Stimulated activated CD4-positive, alpha-beta T cell treated with anti-CD3 and anti-CD28 coated beads, TNF-alpha, amount 100 ng/mL, for 24 hours (primary cell): ENCODE data around the gene ZBTB34.
A peak's percentile ranks its signal among the peaks of the same experiment; 100 is the strongest.

Experiments
- DNase-seq, 3 experiments: peaks; one replicate each; pipeline ENCODE4 v3.0.0-alpha.2; 2020; ENCODE audit warnings: low read depth in 3 of 3

Gene ZBTB34

DNA sequence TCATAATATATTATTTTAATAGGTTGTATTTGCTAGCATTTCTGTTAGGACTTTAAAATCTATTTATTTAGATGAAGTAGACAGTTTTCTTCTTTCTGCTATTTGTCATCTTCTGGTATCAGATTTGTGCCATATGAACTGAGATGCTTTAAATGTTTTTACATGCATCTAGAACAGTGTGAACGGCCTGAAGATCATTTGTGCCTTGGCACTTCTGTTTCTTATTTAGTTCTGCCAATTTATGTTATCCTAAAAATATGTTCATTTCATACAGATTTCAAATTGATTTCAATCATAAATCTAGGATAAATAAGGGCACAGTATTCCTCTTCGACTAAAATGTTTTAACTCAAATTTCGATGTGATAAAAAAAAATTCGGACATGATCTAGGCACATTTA lies 16.1 kb downstream of the ZBTB34 start:
- no peak for DNase-seq

DNA sequence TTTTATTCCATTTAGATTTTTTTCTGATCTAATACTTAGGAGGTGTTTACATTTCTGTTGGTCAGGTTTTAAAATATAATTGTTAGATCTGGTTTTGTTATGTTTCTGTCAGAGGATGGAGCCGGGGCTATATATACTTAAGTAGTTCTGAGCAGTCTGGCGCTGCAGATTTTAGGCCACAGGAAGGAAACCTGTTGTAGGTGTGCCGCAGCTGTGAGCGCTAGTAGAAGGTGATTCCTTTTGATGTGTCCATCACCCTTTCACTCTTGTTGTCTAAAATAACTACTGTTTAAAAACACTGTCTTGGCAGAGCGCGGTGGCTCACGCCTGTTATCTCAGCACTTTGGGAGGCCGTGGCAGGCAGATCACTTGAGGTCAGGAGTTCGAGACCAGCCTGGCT lies 17.0 kb downstream of the ZBTB34 start:
- no peak for DNase-seq

DNA sequence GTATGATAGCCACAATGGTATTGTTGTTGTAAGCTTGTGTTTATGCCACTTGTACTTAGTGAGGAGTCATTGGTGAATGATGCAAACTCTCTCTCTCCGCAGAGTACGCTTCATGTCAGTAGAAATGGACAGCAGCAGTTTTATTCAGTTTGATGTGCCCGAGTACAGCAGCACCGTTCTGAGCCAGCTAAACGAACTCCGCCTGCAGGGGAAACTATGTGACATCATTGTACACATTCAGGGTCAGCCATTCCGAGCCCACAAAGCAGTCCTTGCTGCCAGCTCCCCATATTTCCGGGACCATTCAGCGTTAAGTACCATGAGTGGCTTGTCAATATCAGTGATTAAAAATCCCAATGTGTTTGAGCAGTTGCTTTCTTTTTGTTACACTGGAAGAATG lies 18.8 kb downstream of the ZBTB34 start:
- no peak for DNase-seq

DNA sequence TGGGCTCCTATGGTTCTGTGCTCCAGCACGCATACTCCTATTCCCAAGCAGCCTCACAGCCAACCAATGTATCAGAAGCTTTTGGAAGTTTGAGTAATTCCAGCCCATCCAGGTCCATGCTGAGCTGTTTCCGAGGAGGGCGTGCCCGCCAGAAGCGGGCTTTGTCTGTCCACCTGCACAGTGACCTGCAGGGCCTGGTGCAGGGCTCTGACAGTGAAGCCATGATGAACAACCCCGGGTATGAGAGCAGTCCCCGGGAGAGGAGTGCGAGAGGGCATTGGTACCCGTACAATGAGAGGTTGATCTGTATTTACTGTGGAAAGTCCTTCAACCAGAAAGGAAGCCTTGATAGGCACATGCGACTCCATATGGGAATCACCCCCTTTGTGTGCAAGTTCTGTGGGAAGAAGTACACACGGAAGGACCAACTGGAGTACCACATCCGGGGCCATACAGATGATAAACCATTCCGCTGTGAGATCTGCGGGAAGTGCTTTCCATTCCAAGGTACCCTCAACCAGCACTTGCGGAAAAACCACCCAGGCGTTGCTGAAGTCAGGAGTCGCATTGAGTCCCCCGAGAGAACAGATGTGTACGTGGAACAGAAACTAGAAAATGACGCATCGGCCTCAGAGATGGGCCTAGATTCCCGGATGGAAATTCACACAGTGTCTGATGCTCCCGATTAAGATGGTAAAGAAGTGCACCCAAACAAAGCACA lies 19.9 kb downstream of the ZBTB34 start:
- no peak for DNase-seq

DNA sequence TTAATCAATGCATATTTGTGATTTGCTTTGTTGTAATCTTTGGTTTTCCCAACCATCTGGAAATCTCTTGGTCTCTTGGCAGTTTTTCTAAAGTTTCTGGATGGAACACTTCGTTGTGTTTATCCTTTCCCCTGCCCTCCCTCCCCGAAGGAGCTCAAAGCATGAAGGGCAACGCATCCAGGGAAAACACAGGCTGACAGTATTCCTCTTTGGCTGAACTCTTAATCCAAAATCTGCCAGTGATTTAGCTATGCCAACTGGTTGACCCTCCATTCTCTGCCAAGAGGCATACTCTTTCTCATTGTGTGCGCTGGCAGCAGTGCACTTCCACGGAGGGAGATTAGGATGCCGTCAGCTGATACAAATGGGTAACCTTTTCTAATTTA lies 20.5 kb downstream of the ZBTB34 start:
- DNase-seq = no peak

DNA sequence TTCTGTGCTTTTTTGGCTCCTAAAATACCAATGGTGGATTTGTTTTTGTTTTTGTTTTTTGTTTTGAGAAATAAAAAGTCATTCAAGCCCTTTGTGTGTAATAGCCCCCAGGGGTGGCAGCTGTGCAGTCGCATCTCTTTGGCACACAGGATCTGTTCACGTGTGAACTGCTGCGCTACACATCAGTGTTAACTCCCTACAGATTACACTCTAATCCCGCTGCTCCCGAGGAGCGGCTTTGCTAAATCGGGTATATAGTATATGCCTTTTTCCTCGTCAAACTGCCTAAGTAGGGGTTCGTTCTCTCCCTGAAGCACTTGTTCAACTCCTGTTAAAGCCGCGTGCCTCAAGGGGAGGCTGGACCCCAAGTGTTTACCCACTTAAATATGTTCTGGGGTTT lies 22.3 kb downstream of the ZBTB34 start:
- no peak for DNase-seq

DNA sequence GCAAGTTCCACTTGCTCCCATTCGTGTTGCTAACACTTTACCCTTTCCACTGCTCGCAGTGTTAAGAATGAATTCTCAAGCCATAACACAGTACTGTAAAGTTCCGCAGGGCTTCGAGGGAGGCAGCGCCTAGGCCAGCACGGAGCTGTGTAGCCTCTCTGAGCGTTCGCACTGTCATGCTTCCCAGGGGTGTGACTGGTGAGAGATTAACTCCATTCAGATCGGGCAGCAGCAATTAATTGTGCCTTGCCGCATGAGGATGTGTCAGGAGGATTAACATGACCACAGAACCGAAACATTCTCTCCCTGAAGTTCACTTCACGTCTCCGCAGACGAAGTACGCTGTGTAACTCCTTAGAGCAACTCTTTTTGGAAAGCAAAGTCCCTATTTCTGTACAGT lies 23.2 kb downstream of the ZBTB34 start:
- no peak for DNase-seq

DNA sequence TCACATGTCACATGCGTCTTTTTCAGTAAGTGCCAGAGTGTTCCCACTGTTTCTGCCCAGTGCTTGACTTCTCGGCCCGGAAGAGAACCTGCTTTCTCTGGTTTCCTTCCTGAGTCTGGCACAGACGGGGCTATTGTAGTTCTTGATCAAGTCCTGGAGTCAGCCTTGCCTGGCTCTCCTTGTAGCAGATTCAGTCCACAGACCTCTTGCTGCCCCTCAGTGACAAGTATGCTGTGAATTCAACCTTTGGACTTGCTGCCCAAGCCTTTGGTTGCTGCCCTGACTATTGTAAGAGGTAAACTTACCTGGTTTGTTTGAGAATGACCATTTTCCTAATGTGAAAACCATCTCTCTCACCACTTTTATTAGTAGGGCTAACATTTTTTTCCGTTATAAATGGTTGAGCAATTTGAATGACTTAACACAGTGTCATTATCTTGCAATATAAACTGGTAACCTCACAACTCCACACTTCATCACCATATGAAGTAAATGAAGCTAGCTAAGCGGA lies 24.7 kb downstream of the ZBTB34 start:
- no peak for DNase-seq

DNA sequence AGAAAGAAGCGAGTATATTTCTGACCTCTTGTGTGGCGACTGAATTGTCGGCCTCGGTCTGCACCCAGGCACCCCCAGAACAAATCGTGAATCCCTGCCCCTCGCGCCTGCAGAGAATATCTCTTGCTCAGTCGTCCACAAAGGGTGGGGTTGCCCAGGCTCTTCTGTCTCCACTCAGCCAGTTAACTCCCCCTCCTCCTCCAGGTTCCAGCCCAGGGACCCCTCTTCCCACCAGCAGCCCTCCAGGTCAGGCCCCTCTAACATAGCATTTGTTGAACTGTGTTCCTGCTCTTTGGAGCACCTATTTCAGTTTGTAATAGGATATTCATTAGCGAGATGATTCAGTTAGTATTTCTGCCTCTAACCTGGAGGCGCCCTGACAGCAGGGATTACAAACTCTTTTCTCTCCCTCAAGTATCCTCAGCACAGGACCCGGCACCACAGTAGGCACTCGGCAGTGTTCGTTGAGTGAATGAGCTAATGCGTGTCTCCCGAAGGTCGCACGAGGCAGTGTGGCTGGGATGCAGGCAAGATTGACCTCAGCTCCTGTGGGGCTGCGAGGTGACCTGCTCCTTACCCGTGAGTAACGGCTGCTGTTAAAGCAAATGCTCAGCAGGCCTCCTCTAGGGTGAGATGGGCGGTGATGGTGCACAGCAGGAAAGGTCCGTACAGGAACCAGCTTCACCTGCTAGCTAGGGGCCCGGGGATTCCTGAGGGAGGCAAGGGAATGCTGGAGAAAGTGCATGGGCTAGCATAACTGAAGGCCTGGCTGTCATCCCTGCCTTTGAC lies 25.8 kb downstream of the ZBTB34 start:
- DNase-seq = no peak

DNA sequence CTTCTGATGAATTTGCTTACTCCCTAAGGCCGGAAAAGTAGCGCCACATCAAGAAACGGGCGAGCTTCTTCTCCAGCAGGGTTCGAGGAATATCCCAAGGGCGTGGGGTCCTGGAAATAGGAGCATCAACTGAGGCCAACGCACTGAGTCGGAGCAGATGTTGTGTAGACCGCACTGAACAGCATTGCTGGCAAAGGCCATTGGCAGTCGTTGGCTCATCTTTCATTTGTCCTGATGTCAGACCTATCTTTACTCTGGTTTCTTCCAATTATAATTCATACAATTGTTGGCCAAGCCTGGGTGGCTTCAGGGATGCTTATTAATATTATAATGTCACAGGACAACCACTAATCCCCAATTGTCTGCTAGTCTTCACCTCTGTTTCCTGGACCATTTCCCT lies 26.5 kb downstream of the ZBTB34 start:
- DNase-seq = no peak

DNA sequence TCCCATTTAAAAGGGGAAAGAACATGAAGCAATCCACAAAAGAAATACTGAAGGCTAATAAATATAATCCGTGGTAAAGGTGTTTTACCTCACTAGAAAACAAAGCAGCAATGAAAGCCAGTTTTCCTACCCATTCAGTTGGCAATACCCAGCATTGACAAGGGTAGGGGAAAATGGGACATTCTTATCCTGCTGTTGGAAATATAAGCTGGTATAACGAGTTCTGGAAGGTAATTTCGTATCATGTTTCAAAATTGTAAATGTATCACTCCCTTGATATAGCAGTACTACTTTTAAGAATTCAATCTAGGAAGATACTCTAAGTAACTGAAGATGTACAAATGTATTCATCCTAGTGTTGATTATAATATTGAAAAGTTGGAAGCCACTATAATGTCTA lies 31.2 kb downstream of the ZBTB34 start:
- no peak for DNase-seq

DNA sequence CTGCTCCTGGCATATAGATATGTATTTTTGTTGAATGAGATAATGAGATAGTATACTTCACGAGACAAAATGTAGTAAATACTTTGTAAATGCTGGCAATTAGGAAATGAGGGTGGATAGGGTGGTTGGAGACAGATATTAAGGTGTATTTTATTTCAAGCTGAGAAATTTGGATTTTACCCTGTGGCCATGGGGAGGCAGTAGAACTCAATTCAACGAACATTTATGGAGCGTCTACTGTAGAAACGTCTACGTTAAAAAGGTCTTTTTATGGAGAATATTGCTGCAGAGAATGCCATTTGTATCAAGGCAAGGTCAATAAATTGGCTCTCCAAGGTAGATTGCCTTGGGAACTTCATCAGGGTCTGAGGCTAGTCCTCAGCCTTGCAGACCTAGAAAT lies 32.6 kb downstream of the ZBTB34 start:
- no peak for DNase-seq

DNA sequence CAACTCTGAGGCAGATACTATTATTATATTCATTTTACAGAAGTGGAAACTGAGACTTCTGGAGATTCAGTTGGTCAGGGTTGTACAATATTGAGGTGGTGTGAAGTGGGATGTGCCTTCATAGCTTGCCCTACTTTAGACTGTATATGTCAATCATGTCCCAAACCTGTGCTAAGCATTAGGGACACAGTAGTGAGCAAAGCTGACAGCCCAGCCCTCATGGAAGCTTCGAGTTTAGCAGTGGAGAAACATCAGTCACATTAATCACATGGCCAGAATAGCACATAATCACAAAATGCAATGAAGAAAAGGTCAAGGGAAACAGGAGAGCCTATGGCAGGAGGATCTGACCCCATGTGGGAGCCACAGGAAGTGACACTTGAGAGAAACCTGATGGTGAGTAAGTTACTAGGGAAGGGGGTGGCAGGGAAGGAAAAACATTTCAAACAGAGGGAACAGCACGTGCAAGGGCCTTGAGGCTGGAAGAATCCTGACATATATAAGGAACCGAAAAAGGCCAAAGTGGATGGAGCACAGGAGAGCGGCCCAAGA lies 33.7 kb downstream of the ZBTB34 start:
- no peak for DNase-seq

DNA sequence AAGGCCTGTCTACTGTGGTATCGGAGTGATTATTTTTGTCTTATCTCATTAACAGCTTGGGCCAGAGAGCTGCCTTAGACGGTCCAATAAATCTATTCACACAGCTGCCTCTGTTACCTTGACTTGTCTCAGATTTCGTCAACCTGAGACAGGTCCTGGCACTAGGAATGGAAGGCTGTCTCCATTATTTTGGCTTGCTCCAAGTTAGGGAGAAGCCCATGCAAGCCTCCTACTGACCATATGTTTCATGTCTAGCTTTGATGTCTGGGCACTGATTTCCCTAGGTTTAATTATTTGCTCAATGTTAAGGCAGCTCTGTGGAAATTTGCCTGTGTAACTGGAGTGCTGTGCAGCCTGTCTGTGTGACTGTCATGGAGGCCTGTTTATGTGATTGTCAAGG lies 41.8 kb downstream of the ZBTB34 start:
- DNase-seq = no peak

DNA sequence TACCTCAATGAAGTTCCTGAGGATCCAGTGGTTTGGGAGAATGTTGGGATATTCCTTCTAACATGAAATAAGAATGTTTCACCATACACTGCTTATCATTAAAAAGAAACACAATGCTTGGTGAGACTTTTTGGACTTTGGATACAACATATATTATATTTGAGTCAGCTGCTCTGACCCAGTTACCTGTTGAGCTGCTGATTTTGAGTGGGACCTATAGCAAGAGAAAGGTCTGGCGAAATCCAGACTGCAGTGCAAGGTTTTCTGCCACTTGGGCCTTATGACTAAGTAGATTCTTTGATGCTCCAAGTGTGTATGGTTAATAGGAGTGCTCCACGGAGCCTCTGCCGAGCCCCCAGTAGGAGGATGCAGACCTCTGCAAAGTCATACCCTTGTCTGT lies 44.1 kb downstream of the ZBTB34 start:
- no peak for DNase-seq

DNA sequence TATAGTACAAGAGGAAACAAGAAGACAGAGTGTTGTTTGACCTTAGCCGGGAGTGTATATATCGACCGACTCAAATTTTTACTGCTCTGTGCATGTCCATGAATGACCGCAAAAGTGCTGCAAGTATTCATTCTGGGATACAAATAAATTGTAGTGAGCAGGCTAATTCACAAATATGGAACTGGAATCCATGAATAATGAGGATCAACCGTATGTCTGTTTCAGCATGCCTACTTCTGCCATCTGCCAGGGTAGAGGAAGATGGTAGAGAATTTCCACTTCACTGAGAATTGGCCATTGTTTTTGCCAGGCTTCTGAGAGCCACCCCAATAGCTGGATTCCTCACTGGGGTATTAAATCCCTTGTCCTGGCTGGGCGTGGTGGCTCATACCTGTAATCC lies 45.7 kb downstream of the ZBTB34 start:
- no peak for DNase-seq

DNA sequence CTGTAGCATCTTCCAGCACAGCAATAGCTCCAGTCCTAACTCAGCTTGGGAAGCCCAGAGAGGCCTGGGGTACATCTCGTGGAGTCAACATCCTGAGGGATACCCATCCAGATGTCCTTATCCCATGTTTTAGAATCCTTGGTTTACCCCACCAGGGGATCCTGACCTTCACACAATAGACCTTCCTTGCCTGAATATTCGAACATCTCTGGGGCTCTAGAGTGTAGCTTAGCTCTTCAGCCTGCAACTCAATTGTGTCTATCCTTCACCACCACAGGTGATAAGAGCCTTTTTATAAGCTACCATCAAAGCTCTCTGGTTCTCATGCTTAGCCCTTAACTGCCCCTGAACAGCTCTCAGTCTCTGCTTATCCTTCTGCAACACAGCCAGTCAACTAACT lies 46.6 kb downstream of the ZBTB34 start:
- DNase-seq = no peak

DNA sequence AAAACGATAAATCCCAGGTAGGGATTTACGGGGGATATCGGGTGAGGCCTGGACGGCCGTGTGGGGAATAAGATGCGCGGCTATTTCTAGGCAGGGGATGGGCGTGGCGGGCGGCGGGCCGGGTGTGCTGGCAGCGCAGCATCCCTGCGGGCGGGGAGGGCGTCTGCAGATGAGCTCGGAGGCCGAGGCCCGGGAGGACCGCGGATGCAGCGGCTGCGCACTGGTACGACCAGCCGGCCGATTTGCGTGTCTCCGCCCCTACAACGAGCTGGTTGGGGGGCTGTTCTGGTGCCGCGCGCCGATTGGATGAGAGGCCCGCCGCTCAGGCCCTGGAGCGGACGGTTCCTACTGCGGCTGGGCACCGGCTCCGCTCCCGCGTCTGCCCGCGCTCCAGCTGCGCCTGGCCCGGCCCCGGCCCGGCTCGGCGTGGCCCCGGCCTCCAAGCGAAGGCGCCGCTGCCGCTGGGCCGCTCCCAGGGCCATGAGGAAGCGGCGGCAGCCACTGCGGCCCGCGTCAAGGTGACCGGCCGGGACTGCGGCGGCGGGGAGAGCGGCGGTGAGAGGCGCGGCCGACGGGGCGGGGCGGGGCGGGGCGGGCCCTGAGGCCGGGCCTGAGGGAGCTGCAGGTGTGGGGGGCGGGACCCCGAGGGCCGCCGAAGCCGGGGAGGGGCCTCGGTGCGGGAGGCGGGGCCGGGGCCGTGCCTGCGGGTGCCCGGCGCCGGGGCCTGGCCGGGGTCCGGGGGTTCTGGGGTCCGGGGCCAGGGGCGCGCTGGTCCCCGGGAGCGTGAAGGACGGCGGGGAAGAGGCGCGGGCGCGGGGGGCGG lies 54.2 kb downstream of the ZBTB34 start, which contains the start of gene RALGPS1:
Gene RALGPS1 (plus strand): TSS at position 325 of the 823 bp plus-strand sequence. CDS start 47,508 bp downstream, outside the sequence.
- peak; percentile 78 to 90 (median 79) for DNase-seq

DNA sequence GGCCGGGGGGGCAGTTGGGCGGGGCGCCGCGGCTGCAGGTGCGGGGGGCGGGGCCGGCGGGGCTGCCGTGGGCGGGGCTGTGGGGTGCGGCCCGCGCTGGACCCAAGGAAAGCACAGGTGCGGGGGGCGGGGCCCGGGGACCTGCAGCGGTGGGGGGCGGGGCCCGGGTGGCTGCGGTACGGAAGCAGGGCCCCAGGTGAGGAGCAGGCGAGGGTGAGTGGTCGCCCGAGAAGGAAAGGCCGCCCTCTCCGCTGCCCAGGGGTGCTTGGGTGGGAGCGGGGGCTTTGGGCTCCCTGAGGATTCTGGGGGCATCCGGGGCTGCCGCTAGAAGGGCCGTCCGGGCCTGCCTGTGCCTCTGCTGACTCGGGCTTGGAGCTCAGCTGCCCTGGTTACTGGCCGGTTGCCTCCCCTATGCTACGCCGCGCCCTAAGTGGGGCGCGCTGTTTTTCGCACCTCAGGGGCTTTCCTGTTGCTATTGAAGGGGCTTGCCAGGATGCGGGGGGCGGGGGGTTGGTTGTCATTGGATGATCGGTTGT lies 54.9 kb downstream of the ZBTB34 start:
- peak in 2 of 3 experiments; percentile 3 to 12 for DNase-seq

DNA sequence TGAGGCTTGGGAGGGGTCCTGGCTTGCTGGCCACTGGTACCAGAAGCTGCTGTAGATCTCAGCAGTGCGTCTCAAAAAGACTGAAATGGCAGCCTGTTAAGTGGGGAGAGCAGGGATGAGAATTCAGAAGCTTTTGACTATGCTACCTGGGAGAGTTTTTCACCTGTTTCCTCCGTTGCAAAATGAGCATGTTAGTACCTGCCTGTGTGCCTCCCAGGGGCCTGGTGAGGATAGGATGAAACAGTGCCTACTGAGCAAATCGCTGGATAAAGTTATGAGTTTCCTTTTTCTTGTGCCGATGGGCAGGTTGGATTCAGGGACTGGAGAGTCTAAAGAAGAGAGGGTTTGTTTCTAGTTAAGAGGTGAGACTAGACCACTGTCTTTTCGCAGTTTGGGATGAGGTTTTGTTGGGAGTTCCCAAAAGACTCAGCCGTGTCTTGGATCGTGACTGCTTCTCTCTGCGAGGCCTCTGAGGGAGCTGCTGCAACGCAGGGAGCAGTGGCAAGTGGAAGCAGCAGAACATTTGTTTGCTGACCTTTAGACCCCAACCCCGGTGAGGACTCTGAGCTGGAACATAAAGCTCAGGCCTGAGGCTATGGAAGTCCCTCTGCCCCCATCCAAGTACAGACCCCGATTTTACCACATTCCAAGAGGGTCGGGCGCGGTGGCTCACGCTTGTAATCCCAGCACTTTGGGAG lies 55.6 kb downstream of the ZBTB34 start:
- no peak for DNase-seq

DNA sequence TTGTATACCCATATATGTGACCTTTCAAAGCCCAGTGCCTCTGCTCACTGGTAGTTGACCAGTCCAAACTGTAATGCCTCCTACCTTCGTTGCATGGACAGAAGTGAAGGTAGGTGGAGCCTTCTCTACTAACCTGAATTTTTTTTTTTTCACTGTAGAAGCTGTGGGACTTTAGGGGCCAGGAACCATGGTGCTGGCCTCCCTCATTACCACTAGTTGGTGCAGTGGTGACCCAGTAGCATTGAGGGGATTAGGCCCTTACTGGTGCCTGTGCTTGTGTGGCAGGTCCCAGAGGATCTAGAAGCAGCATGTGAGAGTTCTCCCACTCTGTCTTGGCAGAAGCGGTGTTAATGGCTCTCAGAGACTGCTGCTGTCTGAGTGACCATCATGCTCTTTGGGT lies 56.5 kb downstream of the ZBTB34 start:
- no peak for DNase-seq
